ACHN (cell line): Measurements from ENCODE around the gene LYPLA2.
"Not testable (repeated sequence)": the region's sequence is repeated elsewhere in the genome, so short reads cannot be mapped to it uniquely, and the experiment has no call there.

ENCODE experiments used
- DNase-seq: peaks from one replicate; pipeline ENCODE4 v3.0.0-alpha.2; 2015
- in situ Hi-C: cut with HindIII; loops from 2 replicates; pipeline ENCODE4 v1.10.0; 2017; ENCODE audit warnings: low sequenced_read_pairs, low pct_ligation_motif_present, low pct_unique_long_range_greater_than_20kb

LYPLA2 gene

DNA sequence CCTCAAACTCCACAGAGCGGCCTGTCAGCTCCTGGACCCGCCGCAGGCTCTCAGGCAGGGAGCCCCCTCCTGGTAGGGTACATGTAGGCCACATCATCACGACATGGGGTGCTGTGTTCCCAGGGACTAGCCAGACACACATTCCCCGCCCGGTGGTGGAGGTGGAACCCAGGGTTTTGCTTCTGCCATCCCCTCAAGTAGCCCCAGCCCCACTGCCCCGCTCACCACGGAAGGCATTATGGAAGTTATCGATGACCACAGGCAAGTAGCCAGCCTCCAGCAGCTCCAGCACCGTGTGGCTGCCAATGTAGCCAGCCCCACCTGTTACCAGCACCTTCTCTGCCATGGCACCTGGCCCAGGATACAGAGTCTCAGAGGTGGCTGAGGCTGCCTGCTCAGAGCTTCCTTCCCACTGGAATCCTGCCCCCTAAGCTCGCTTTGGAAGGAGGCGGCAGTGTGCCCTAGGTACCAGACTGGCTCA is 7.8 kb downstream of the LYPLA2 start:
- DNase-seq = no peak
- in situ Hi-C loops = no loop called here

DNA sequence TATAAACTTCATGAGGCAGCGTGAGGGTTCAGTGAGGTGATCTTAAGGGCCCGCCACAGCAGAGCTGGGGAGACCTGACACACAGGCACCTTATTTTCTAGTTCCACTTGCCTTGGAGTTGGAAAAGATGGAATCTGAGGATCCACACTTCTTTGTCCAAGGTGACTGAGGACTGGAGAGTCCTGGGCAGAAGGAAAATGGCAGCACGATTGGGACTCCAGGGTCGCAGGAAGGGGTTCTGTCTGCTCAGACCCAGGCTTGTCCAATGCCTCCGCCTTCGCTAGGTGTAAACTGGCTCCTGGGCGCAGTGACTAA is 8.3 kb downstream of the LYPLA2 start:
- in situ Hi-C loops = no loop called here
- DNase-seq = no peak

DNA sequence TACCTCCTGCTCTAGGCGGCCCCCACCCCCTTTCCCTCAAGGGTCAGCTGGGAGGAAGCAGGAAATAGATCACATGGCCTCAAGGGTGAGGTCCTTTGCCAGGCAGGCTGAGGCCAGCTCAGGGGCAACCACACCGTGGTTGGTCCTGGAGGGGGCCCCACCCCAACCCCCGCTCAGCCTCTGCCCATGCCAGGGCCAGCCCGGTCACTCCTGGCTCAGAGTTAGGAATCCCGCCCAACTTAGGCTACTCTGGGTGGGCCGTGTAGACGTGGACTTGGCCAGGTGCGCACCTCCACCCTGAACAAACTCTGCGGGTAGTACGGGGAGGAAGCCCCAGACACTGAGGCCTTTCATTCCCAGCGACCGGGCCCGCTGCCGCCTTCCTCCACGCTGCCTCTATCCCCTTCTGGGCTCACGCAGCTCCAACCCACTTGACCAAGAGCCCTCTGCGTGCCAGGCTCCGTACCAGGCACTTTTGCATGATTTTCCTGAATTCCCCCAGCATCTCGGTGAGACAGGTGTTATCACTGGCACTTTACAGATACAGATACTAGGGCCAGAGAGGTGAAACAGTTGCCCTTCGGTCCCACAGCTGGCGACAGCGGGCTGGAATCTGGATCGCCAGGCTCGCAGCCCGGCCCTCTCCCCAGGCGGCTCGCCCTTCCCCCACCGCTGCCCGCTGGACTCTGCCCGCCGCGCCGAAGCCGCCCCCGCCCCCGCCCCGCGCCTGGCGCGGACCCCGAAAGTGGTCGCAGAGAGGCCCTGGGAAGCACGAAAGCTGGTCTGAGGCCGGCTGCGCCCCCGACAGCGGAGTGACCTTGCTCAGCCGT is 8.8 kb downstream of the LYPLA2 start:
- DNase-seq = peak; percentile 88
- in situ Hi-C loops = no loop called here

DNA sequence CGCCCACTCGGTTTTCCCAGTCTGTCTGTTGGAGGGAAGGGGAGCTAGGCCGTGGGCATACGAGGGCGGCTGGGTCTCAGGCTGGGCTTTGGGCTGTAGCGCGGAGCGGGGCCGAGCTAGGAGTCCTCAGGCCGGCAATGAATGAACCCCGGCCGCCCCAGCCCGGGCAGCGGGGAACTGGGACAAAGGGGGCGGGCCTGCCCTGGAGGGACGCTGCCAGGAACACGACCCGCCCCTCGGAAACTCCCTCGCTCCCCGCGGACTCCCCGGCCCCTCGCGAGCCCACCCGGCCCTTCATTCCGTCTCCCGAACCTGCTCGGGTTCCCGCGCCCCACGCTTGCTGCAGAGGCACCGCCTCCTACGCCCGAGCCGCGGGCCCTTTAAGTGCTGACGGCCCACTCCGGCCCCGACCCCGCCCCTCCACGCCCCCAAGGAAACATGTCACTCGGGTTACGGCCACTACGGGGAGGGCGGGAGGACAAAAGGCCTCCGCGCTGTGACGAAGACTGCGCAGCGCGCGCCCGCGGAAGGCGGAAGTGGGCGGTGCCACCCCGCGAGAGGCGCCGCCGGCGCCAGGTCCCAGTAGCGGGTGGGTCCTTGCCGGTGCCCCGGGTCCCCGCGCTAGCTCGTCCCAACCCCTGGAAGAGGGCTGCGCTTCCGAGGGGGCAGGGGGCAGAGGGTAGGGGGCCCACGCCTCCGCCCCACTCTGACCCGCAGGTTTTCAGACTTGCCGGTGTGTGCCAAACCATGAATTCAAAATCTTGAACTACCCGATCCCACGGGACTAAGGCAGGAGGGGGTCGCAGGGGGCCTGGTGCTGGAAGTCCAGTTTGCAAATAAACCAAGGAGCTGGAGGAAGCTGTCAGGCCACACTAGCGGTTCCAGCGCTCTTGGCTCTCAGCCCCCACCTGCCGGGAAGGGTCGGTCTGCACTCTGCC is 9.7 kb downstream of the LYPLA2 start, which contains the start of gene GALE:
Gene GALE, minus strand, starts transcription at position 355 of the 938 bp plus-strand sequence. CDS start 1,747 bp downstream, outside the sequence.
- in situ Hi-C loops = no loop called here
- peak; percentile 91 for DNase-seq

DNA sequence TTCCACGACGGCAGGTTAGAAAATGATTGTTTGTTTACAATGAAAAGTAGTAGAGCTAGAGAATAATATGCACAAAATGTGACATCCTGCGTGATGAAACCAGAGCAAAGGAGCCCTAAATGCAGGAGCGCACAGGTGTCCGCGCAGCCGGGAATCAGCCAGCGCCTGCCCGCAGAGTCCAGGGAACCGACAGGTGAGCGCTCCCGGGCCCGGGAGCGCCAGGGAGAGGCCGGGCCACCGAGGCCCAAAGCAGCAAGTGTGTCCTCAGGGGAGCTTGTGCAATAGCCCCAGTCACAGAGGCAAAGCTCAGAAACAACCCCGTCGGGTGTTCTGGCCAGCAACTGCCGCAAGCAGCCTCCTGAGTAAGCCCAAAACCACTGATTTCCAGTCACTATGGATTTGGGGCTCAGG is 10.4 kb downstream of the LYPLA2 start:
- DNase-seq = no peak
- in situ Hi-C loops = no loop called here

DNA sequence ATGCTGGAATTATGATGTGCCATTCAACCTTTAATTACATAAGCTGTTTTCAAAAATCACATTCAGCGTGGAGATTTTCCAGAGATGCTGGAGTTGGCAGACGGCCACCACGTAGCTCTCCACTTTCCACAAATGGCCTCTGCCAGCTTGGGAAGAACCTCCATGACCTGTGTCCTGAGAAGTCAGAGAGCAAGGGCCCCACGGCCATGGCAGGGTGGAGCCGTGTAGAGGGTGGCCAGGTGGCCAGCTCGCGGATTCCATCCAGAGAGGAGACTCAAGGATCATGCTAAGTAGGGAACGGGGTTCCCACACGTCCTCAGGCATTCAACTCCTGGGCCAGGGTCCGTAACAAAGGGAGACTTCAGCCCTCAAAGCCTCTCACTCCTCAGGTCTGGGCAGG is 10.9 kb downstream of the LYPLA2 start:
- in situ Hi-C loops = no loop called here
- DNase-seq = no peak

DNA sequence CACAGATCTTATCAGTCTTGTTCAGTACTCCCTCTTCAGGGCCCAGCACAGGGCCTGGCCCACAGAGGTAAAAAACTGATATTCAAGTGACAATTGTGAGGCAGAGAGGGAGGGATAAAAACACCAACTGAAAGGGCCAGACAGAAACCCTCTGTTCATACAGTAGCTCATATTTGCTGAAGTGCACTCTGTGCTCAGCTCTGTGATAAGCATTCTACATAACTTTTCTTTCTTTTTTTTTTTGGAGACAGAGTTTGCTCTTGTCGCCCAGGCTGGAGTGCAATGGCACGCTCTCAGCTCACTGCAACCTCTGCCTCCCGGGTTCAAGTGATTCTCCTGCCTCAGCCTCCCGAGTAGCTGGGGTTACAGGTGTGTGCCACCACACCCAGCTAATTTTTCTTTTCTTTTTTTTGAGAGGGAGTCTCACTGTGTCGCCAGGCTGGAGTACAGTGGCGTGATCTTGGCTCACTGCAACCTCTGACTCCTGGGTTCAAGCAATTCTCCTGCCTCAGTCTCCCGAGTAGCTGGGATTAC is 11.9 kb downstream of the LYPLA2 start:
- DNase-seq, in situ Hi-C loops: not testable (repeated sequence)

DNA sequence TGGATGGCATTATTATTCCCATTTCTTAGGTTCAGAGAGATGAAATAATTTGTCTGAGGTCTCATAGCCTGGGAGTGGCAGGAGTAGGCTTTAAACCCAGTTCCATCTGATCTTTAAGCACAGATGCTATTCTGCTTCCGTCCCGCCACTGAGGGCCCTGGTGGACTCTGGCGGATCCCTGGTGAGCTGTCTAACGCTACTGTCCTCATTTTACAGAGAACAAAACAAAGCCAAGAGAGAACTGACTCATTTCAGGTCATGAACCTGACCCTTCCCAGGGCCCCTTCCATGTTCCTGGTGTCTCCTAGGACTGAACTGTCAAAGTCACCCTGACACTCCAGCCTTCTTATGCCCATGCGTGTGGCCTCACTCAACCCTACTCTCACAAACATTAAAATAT is 12.7 kb downstream of the LYPLA2 start:
- in situ Hi-C loops = no loop called here
- no peak for DNase-seq

DNA sequence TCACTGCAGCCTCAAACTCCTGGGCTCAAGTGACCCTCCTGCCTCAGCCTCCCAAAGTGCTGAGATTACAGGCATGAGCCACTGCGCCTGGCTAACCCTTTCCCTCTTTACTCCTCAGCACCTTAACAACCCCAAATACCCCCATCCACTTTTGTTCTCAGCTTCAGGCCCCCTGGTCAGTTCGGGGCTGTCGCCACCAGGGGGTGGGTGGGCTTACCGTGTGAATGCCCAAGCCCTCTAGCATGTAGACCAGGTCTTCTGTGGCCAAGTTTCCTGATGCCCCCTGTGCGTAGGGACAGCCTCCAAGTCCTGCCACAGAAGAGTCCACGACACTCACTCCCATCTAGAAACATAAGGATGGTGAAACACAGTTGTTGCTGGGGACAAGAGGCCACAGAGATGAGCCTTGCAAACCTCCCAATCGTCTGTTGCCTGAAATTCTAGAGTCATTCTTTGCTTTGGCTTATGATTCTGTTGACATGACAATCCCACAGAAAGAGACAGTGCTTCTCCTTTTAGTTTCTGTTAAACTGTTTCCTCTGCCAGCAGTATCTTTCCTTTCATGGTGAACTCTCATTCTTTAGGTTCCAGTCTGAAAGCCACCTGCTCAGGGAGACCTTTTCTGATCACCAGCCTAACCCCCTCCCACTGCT is 13.4 kb downstream of the LYPLA2 start:
- in situ Hi-C loops = no loop called here
- no peak for DNase-seq

DNA sequence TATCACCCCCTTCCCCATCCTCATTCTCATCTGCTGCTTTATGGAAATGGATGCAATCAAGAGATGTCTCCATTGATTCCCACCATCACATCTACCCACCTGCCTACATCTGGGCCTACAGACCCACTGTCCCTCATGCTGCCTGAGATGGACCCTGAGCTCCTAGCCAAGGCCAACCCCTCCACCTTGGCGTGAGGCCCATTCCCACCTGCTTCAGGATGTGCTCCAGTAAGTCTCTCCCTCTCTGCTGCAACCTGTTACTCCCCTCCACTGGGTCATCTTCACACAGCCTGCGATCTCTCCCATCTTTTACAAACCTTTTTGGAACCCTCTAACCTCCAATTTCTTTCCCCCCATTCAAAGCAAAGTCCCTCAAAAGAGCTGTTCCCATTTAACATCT is 14.1 kb downstream of the LYPLA2 start:
- DNase-seq = no peak
- in situ Hi-C loops = no loop called here

DNA sequence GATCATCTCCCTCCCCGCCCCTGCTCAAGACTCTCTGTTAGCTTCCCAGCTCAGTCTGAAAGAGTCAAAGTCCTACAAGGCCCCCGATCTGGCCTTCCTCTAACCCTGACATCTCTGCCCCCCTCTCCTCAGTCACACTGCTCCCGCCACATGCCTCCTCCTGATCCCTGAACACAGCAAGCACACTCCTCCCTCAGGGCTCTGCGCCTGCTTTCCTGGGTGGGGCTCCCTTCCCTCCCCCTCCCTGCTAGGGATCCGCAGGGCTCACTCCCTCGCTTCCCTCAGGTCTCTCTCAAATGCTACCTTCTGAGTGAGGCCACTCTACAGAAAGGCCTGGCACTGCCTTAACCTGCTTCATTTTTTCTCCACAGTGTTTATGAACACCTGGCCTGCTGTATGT is 15.3 kb downstream of the LYPLA2 start:
- DNase-seq = no peak
- in situ Hi-C loops = no loop called here

DNA sequence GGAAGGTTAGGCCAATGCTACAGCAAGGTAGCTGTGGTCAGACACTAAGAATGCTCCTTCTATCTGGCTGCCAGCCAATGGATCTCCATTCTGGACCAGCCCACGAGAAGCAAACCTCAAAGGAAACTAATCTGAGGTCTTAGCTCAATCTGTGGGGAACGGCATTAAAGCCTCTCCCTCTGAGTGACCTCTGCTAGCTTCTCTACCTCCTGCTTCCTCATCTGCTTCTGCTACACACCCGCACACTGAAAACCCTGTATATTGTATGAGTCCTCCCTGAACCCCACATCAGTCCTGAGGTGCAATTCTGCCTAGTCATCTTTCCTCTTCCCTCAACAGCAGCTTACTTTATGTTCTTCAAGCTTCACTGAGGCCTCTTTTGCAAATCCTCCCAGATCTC is 16.5 kb downstream of the LYPLA2 start:
- no peak for DNase-seq
- in situ Hi-C loops = no loop called here

DNA sequence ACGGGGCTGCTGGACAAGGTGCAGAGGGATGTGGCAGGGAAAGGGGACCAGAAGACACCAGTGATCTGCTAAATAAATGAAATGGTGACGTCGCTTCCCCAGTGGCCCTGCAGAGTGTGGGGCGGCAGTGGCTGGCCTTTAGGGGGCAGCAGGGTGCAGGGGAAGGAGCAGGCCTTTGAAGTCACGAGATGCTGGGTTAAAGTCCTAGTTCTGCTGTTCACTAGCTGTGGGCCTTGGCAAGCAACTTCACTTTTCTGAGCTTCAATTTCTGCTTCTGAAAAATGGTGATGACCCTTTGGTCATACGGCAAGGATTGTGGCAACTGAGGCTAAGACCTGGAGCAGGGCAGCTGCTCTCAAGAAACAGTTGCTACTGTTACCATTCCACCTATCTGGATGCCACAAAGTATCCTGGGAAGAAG is 18.8 kb downstream of the LYPLA2 start:
- peak; percentile 69 for DNase-seq
- in situ Hi-C loops = no loop called here

DNA sequence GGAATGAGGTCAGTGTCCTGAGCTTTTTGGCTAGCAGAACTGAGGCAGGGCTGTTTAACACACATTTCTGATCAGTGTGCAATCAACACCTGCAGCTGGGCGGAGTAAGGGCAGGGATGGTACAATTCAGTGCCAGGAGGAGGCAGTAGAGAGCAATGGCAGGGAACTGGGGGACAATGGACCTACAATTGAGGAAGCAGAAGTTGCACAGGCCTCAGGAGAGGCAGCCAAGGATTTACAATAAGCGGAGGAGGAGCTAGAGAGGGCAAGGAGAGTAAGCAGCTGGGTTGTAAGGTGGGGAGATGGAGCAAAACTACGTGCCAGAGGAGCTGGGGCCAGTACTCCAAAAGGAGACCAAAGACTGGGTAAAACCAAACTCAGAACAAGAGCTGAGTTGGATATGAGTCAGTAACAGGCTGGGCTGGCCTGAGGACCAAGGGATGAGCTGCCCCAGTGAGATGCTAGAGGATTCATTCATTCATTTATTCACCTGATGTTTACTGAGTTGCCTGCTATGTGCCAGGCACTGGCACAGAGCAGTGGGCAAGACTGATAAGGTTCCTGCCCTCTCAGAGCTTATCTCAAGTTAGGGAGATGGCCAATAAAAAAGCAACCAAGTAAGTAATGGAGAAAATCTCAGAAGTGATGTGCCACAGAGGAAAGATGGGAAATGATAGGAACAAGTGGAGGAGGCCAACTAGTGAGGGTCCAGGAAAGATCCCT is 20.0 kb downstream of the LYPLA2 start:
- DNase-seq = peak; percentile 53
- in situ Hi-C loops = no loop called here

DNA sequence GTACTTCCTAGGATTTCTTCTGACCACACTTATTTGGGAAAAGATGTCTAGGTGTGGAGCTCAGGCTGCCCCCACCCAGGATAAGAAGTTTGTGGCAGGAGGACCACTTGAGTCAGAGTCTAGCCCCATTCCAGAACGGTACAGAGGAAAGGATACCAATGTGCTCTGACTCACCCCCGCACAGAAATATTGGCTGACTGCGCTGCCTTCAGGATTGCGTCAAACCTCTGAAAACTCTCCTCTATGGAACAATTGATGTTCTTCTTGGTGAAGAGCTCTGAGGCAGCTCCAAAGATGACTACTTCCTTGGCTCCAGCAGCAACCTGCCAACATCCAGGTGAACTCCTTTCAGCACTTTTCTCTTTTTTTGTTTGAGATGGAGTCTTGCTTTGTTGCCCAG is 23.1 kb downstream of the LYPLA2 start:
- DNase-seq = no peak
- in situ Hi-C loops = no loop called here

DNA sequence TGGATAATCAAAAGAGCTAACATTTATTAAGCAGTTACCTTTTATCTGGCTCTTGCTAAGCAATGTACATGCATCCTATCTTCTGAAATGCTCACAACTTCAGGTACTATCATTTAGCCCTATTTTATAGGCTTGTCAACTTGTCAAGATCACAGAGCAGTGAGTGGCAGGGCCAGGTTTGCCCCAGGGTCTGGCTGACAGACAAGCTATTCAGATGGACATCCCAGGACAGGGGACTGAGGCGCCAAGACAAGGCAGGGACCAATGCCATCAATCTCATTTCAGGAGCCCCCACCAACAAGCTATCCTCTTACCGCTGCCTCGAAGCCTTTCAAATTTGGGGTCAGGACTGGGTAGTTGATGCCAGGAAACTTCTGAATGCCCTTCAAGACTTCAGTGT is 25.4 kb downstream of the LYPLA2 start:
- no peak for DNase-seq
- in situ Hi-C loops = no loop called here

DNA sequence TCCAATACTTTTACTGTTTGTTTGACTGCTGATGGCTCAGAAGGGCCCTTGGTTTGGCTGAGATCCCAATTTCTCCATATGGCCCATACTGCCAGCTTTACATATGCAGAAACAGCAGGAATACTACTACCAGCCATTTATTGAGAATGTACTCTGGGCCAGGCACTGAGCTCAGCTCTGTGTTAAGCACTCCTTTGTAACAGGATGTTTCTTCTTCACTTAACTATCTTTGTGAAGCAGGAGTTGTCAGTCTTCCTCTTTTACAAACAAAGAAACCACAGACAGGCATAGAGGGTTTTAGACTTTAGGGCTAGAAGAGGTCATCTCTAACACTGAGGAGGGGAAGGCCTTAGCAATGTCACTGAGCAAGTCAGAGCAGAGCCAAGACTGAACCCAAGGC is 26.0 kb downstream of the LYPLA2 start:
- in situ Hi-C loops = no loop called here
- DNase-seq = no peak

DNA sequence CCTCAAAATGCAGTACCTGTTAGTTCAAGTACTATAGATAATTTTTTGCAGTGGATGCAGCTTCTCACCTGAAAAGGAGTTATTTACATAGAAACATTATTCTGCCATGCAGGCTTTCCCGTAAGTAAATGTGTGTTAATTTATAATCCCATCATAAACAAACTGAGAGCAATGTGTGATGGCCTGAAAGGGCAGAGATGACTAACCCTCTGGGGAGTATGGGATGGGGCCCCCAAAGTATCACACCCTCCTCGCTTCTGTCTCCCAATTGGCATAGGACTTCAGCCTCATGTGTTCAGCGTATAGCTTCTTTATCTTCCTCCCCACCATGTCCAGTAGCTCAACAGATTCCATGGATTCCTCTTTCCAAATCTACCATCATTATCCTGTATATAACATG is 26.7 kb downstream of the LYPLA2 start:
- in situ Hi-C loops = no loop called here
- no peak for DNase-seq
